Fibroblast of lung (primary cell): Measurements from ENCODE around the gene ST6GALNAC3. TPM values are rescaled to one million over a fixed set of nuclear protein-coding genes. Genes with fewer than 3 reads are reported as not detected.

Source experiments
- DNase-seq, 2 donors: peaks; one replicate each; pipeline versions ENCODE4 v3.0.0 to v3.0.0-alpha.2; 2010; ENCODE audit warnings: low read depth in 2 of 2
- H2AFZ ChIP-seq: 2 replicates; pipeline ENCODE4 v1.5.1; 2012; ENCODE audit warnings: low read length, control low read depth, inconsistent platforms
- H3K27ac ChIP-seq: 2 replicates; pipeline ENCODE4 v1.5.1; 2011; ENCODE audit warnings: low read length, control low read depth; ENCODE audit not compliant: insufficient read depth
- H3K27me3 ChIP-seq: 2 replicates; pipeline ENCODE4 v1.5.1; 2011; ENCODE audit warnings: mild to moderate bottlenecking, low read length; ENCODE audit not compliant: control insufficient read depth, insufficient read depth
- H3K36me3 ChIP-seq: 2 replicates; pipeline ENCODE4 v1.5.1; 2011; ENCODE audit warnings: low read length; ENCODE audit not compliant: control insufficient read depth, insufficient read depth
- H3K4me1 ChIP-seq: 2 replicates; pipeline ENCODE4 v1.5.1; 2011; ENCODE audit warnings: low read length; ENCODE audit not compliant: control insufficient read depth, insufficient read depth; ENCODE audit errors: extremely low read depth
- H3K4me2 ChIP-seq: 2 replicates; pipeline ENCODE4 v1.5.1; 2011; ENCODE audit warnings: low read length, control low read depth; ENCODE audit not compliant: insufficient read depth; ENCODE audit errors: extremely low read depth
- H3K4me3 ChIP-seq, 4 experiments: fragments of 200-600 bp in 1 of 4; sonication (generic) in 1 of 4; replicated peaks in 1 of 4; 2 replicates each; pipeline ENCODE4 v1.5.1; 2011 to 2016; ENCODE audit warnings: low read length in 4 of 4, low read depth in 3 of 4, mild to moderate bottlenecking in 3 of 4, control low read depth in 2 of 4, inconsistent platforms in 1 of 4, mixed read lengths in 1 of 4; ENCODE audit not compliant: insufficient read depth in 1 of 4; ENCODE audit errors: control extremely low read depth in 1 of 4
- H3K79me2 ChIP-seq: 2 replicates; pipeline ENCODE4 v1.5.1; 2012; ENCODE audit warnings: mild to moderate bottlenecking, low read length, inconsistent platforms; ENCODE audit not compliant: control insufficient read depth, insufficient read depth
- H3K9ac ChIP-seq: 2 replicates; pipeline ENCODE4 v1.5.1; 2011; ENCODE audit warnings: mild to moderate bottlenecking, low read length, control low read depth; ENCODE audit not compliant: insufficient read depth
- H3K9me3 ChIP-seq: 2 replicates; pipeline ENCODE4 v1.5.1; 2012; ENCODE audit warnings: low read depth, low read length; ENCODE audit not compliant: control insufficient read depth, insufficient read depth
- H4K20me1 ChIP-seq: 2 replicates; pipeline ENCODE4 v1.5.1; 2011; ENCODE audit warnings: low read length; ENCODE audit not compliant: control insufficient read depth, insufficient read depth; ENCODE audit errors: extremely low read depth
- CTCF ChIP-seq, 2 donors: IDR thresholded peaks in 1 of 2; conservative IDR thresholded peaks in 1 of 2; 1 replicate in 1 of 2; 2 replicates in 1 of 2; pipeline ENCODE4 v1.5.1; 2011 to 2012; ENCODE audit warnings: low read length in 2 of 2, control low read depth in 1 of 2, inconsistent platforms in 1 of 2, low read depth in 1 of 2, mild to moderate bottlenecking in 1 of 2
- EZH2 ChIP-seq: IDR thresholded peaks from 2 replicates; pipeline ENCODE4 v1.5.1; 2012; ENCODE audit warnings: low read length, control low read depth, mild to moderate bottlenecking; ENCODE audit errors: missing control alignments
- polyA plus RNA-seq, 2 donors: library from polyadenylated mRNA; depleted of rRNA in 1 of 2; stranded (reverse) in 1 of 2; unstranded in 1 of 2; fragments of >200 nt; gene quantifications; 2 replicates each; pipeline ENCODE4 v1.2.1, GENCODE V29; 2011 to 2012; ENCODE audit warnings: missing spikeins in 1 of 2
- total RNA-seq: library from RNA; depleted of rRNA; stranded (reverse); fragments of >200 nt; gene quantifications from 2 replicates; pipeline ENCODE4 v1.2.1, GENCODE V29; 2014

ST6GALNAC3 gene
- total and polyA plus RNA-seq, 2 donors (not counting 1 experiment from before 2014, with no cell fraction given) = 0.34 to 0.66 TPM

GRCh38 chr1:76480827-76481226 lies 406.3 kb downstream of the ST6GALNAC3 start:
- Histone ChIP-seq H2AFZ (no peak overlapping the region), H3K4me3 (no peak overlapping the region), H3K4me1 (no peaks in the 10 kb centered on the region), H3K36me3 (no peaks in the 10 kb centered on the region), H3K27ac (no peak overlapping the region), H3K4me2 (no peak overlapping the region), H4K20me1 (no peaks in the 10 kb centered on the region), H3K9me3 (no peaks in the 10 kb centered on the region), H3K9ac (no peak overlapping the region), H3K27me3 (no peaks in the 10 kb centered on the region), H3K79me2 (no peaks in the 10 kb centered on the region)
- peak in 1 of 2 donors; percentile 14 for DNase-seq
- TF ChIP-seq CTCF (conservative IDR thresholded peaks at IDR 0.05 in 1 of 2, IDR thresholded peaks at IDR 0.05 in 1 of 2; ENCODE audit: low read depth in 1 of 2, low read length in 2 of 2) (no peak), EZH2 (no peak)

GRCh38 chr1:76481672-76482071 lies 407.1 kb downstream of the ST6GALNAC3 start:
- H3K4me3 ChIP-seq = no peak overlapping the region
- no peak for DNase-seq
- no peak overlapping the region for H3K4me2 ChIP-seq
- H3K27ac ChIP-seq = no peak overlapping the region
- H3K27me3 ChIP-seq = no peaks in the 10 kb centered on the region
- H3K79me2 ChIP-seq = no peaks in the 10 kb centered on the region
- H3K9me3 ChIP-seq = no peaks in the 10 kb centered on the region
- H4K20me1 ChIP-seq = no peaks in the 10 kb centered on the region
- no peak for TF ChIP-seq CTCF (conservative IDR thresholded peaks at IDR 0.05 in 1 of 2, IDR thresholded peaks at IDR 0.05 in 1 of 2; ENCODE audit: low read depth in 1 of 2, low read length in 2 of 2)
- no peak for TF ChIP-seq EZH2
- no peak overlapping the region for H3K9ac ChIP-seq
- no peaks in the 10 kb centered on the region for H3K36me3 ChIP-seq
- no peaks in the 10 kb centered on the region for H3K4me1 ChIP-seq
- H2AFZ ChIP-seq = no peak overlapping the region

- no peaks in the 10 kb centered on the region for H3K27me3 ChIP-seq
- no peaks in the 10 kb centered on the region for H3K4me1 ChIP-seq
- H3K36me3 ChIP-seq = no peaks in the 10 kb centered on the region
- no peaks in the 10 kb centered on the region for H4K20me1 ChIP-seq
- TF ChIP-seq EZH2 (no peak), CTCF (conservative IDR thresholded peaks at IDR 0.05 in 1 of 2, IDR thresholded peaks at IDR 0.05 in 1 of 2; ENCODE audit: low read depth in 1 of 2, low read length in 2 of 2) (no peak)
- DNase-seq = no peak
- H3K4me3 ChIP-seq = no peak overlapping the region
- H3K79me2 ChIP-seq = no peaks in the 10 kb centered on the region
- H3K4me2 ChIP-seq = no peak overlapping the region
- H2AFZ ChIP-seq = no peak overlapping the region
- H3K9me3 ChIP-seq = no peaks in the 10 kb centered on the region
- no peak overlapping the region for H3K9ac ChIP-seq
- H3K27ac ChIP-seq = no peak overlapping the region
These were observed 407.7 kb downstream of the ST6GALNAC3 start for GRCh38 chr1:76482272-76482671.
